ENCODE data around the gene PRKAR2B.
"Not testable (repeated sequence)": the region's sequence is repeated elsewhere in the genome, so short reads cannot be mapped to it uniquely, and the experiment has no call there.

The PRKAR2B gene

GRCh38 chr7:107048783-107049418 is 4.4 kb downstream of the PRKAR2B start:
- DNase-seq (ENCODE audit: low read depth), result peak; percentile 46
- no peak for TF ChIP-seq CTCF (conservative IDR thresholded peaks at IDR 0.05; ENCODE audit: low read length)
- no peak overlapping the region for H3K4me3 ChIP-seq (ENCODE audit: low read length)

- no peak for TF ChIP-seq CTCF (conservative IDR thresholded peaks at IDR 0.05; ENCODE audit: low read length)
- no peak overlapping the region for H3K4me3 ChIP-seq (ENCODE audit: low read length)
- DNase-seq (ENCODE audit: low read depth), result no peak
These were observed 5.0 kb downstream of the PRKAR2B start for GRCh38 chr7:107049480-107049879.

GRCh38 chr7:107049971-107050532 is 5.5 kb downstream of the PRKAR2B start:
- H3K4me3 ChIP-seq (ENCODE audit: low read length), result no peak overlapping the region
- TF ChIP-seq CTCF (conservative IDR thresholded peaks at IDR 0.05; ENCODE audit: low read length), result no peak
- DNase-seq (ENCODE audit: low read depth), result no peak

GRCh38 chr7:107051376-107051775 is 6.9 kb downstream of the PRKAR2B start:
- no peak for TF ChIP-seq CTCF (conservative IDR thresholded peaks at IDR 0.05; ENCODE audit: low read length)

GRCh38 chr7:107054965-107055364 is 10.5 kb downstream of the PRKAR2B start:
- DNase-seq (ENCODE audit: low read depth); H3K4me3 ChIP-seq (ENCODE audit: low read length): not testable (repeated sequence)

More at GRCh38 chr7:107051376-107051775, 6.9 kb downstream of the PRKAR2B start:
- DNase-seq (ENCODE audit: low read depth), result peak; percentile 37
- no peak overlapping the region for H3K4me3 ChIP-seq (ENCODE audit: low read length)

GRCh38 chr7:107056058-107056457 is 11.6 kb downstream of the PRKAR2B start:
- H3K4me3 ChIP-seq (ENCODE audit: low read length); DNase-seq (ENCODE audit: low read depth): not testable (repeated sequence)

GRCh38 chr7:107056728-107057473 is 12.4 kb downstream of the PRKAR2B start:
- H3K4me3 ChIP-seq (ENCODE audit: low read length), result no peak overlapping the region
- DNase-seq (ENCODE audit: low read depth), result no peak
- TF ChIP-seq CTCF (conservative IDR thresholded peaks at IDR 0.05; ENCODE audit: low read length), result no peak

GRCh38 chr7:107057474-107057833 is 12.9 kb downstream of the PRKAR2B start:
- DNase-seq (ENCODE audit: low read depth), result no peak
- TF ChIP-seq CTCF (conservative IDR thresholded peaks at IDR 0.05; ENCODE audit: low read length), result no peak
- H3K4me3 ChIP-seq (ENCODE audit: low read length), result no peak overlapping the region

Data from AG10803 (cell line).